ENCODE results near the gene CDPF1.

- TF ChIP-seq POLR2A (IDR thresholded peaks at IDR 0.05; ENCODE audit: low read length) = no peak
- no peak for TF ChIP-seq GATA1 (IDR thresholded peaks at IDR 0.05; ENCODE audit: low read depth, low read length)
These were observed 35.5 kb downstream of the CDPF1 start for GRCh38 chr22:46214616-46215015.
